HG03460 (cell line): Measurements from ENCODE around the gene FAM135A.
"Not testable (repeated sequence)": the region's sequence is repeated elsewhere in the genome, so short reads cannot be mapped to it uniquely, and the experiment has no call there.

Source experiments
- ATAC-seq: cut with Tn5 transposase; IDR thresholded peaks from one replicate; pipeline ENCODE4 v1.9.1; 2021; ENCODE audit not compliant: unreplicated experiment

FAM135A gene

DNA sequence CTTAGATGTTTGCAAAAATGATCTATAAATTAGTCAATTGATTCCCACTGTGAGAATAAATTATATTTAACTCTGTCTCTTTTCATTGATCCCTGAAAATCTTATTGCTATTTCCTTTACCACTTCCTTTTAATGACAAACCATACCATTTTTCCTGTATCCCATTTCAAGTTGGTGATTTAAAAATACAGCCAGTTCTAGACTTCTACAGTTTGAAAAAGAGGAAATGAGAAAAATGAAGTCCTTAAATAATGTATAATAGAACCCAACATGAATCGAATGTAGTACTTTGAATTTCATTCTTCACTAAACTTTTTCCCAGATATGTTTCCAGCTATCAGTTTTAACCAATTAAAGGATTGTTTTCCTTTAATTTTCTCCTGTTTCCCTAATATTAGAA is 124.0 kb downstream of the FAM135A start:
- ATAC-seq, result no peak

DNA sequence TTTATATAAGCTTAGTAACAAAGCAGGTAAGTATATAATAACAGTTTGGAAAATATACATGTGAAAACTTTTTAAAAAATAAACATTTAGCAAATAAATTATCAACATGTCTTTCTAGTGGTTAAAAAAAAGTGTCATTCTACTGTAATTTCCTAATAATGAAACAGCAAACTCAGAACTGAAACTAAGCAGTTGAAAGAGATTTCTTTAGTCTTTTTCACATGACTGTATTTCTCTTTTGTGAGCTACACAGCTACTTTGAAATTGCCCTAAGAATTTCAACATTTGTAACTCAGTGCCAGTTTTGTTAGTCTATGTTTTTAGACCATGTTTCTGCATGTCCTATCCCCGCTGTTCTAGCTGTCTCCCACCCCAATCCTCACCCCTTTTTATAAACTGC is 125.1 kb downstream of the FAM135A start:
- peak; percentile 72 for ATAC-seq

DNA sequence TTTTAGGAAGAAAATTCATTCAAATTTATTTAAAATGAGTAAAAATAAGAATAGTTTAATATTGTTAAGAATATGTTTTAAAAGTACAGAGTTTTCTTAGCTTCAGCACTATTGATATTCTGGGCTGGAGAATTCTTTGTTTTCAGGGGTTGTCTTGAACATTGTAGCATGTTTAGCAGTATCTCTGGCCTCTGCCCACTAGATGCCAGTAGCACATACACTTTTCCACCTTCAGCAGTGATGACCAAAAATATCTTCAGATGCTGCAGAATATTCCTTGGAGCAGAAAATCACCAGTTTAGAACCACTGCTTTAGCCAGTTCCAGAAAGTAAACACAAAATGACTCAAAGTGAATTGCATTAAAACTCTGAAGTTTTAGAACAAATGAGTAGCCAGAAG is 134.0 kb downstream of the FAM135A start:
- no peak for ATAC-seq

GRCh38 chr6:70547905-70548304 is 134.6 kb downstream of the FAM135A start:
- no peak for ATAC-seq

GRCh38 chr6:70549327-70549726 is 136.0 kb downstream of the FAM135A start:
- ATAC-seq, result no peak

- no peak for ATAC-seq
Observed at GRCh38 chr6:70551566-70551965, 138.3 kb downstream of the FAM135A start.

GRCh38 chr6:70552286-70552940 is 139.1 kb downstream of the FAM135A start:
- ATAC-seq, result not testable (repeated sequence)

DNA sequence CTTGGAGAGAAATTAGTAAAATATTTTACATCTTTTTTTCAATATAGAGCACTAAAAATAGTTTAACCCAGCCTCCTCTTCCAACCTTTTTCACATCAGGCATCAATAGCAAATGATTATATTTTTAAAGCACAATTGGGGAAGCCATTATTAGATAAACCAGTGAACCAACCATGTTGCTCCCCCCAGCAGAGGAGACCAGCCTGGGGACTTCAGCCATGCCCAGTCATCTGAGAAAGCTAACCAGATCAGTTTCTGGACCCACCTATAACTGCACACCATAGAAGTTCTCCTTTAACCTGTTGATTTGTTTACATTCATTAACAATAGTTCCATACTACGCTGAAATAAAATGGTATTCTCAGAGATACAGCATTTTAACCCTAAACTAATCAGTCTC is 139.7 kb downstream of the FAM135A start:
- ATAC-seq, result no peak

DNA sequence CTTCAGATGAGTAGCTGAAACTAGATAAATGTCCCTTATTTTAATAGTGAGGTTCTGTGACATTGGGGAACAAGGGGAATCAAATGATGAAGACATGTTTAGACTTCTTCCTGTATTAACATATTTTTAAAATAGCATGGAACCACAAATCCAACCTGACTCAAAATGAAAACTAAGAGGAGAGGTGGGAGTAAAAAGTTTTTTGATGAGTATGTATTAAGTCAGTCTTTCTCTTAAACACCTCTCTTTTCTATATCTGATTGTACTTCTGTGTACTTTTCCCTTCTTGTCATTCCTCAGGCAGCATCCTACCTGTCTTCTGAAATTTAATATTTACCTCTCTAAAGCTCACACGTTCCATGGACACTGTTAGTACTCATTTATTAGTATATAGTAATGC is 144.7 kb downstream of the FAM135A start:
- no peak for ATAC-seq

- ATAC-seq, result not testable (repeated sequence)
Observed at GRCh38 chr6:70562401-70562800, 149.1 kb downstream of the FAM135A start.

- ATAC-seq, result no peak
Observed at GRCh38 chr6:70563530-70563929, 150.2 kb downstream of the FAM135A start.

DNA sequence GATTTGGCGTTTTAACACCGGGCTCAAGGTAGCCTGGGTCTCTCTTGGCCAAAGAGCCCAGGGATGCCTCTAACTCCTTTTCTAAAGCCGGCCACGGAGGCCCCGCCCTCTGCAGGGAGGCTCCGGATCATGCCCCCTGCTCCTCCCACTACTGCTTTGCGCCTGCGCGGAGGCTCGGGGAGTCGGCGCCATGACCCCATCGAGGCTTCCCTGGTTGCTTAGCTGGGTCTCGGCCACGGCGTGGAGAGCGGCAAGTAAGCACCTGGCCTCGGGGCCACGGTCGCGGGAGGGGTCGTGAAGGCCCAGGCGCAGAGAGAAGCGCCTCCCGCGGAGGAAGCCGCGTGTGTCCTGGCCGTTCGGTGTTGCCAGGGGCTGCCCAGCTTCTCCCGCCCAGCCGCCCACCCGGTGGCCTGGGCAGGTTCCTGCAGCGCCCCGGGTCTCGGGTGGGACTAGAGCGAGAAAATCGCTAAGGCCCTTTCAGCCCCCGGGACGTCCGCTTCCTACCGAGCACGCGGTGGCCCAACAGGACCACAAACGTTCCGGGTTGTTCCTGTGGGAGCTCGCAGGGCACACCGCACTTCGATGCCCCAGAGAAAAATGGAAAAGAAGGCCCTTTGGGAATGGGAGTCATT is 153.6 kb downstream of the FAM135A start, which contains the start of gene SDHAF4:
Gene SDHAF4 (plus strand): TSS at position 180 of the 632 bp plus-strand sequence. CDS start 11 bp downstream, at position 191.
- ATAC-seq, result peak; percentile 99

- no peak for ATAC-seq
Observed at GRCh38 chr6:70574643-70575042, 161.3 kb downstream of the FAM135A start.

GRCh38 chr6:70575899-70576495 is 162.7 kb downstream of the FAM135A start:
- no peak for ATAC-seq

DNA sequence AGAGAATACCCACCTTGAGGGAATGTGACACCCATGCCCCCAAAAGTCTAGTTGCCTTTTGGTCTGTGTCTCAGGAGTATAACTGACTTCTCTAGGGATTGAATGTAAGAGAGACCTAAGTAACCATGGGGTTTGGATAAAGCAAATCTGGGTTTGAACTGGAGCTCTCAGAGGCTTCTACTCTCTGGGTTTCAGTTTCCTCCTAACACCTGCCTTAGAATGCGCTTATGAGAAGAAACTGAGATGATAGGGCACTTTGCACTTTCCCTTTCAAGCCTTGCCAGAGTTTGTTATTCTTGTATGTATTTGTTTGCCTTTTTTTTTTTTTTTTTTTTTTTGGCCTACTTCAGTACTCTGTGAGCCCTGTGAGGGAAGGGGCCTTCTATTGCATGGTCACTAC is 172.8 kb downstream of the FAM135A start:
- ATAC-seq, result peak; percentile 94

DNA sequence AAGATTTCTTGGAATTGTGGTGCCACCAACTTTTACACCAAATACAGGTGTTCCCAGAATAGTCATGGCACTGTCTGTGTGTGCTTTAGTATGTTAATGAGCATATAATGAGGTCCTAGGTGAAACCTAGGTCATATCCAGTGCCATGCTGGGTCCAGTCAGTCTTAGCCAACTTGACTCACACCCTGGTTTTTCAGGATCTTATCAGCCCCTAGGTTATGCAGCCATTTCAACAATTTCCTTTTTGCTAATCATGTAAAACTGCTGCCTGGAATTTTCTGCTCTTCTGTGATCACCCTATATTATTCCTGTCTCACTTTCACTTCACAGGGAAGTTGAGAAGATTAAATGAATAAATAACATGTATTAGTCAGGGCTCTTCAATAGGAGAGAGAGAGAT is 177.1 kb downstream of the FAM135A start:
- no peak for ATAC-seq

- ATAC-seq, result no peak
Observed at GRCh38 chr6:70592391-70593117, 179.2 kb downstream of the FAM135A start.

DNA sequence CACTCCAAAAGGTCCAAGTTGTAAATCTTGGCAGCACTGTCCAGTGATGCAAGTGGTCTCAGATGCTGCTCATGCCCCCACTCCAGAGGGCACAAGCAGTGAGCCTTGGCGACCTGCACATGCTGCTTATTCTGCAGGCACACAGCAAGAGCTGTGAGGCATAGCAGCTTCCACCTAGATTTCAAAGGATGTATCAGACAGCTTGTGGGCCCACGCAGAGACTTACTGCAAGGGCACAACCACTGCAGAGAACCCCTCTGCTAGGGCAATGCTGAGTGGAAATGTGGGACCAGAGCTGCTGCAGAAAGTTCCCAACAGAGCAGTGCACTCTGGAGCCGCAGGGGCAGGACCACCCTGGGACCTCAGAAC is 179.8 kb downstream of the FAM135A start:
- ATAC-seq, result no peak

- no peak for ATAC-seq
Observed at GRCh38 chr6:70599187-70599586, 185.9 kb downstream of the FAM135A start.

DNA sequence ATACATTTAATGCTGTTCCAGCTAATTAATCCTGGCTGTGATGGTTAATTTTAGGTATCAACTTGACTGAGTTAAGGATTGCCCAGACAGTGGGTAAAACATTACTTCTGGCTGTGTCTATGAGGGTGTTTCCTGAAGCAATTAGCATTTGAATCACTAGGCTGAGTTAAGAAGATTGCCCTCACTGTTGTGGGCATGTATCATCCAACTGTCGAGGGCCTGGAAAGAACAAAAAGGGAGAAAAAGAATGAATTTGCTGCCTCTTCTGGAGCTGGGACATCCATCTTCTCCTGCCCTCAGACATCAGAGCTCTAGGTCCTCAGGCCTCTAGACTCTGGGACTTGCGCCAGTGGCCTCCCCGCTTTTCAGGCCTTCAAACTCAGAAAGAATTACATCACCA is 187.7 kb downstream of the FAM135A start:
- ATAC-seq, result no peak

DNA sequence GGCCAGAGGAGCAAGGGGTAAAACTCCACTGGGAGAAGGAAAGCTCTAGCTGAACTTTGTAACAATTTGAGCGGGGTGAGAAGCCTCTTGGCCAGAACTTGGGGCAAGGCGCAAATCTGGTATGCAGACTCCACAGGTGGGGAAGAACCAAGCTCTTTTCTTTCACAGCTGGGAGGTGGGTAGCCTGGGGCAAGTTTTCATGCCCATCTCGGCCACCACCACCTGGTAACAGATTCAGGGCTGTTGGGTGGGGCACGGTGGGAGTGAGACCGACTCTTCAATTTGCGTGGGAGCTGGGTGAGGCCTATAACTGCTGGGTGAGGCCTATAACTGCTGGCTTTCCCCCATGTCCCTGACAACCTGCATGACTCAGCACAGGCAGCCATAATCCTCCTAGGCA is 190.9 kb downstream of the FAM135A start:
- ATAC-seq, result no peak

DNA sequence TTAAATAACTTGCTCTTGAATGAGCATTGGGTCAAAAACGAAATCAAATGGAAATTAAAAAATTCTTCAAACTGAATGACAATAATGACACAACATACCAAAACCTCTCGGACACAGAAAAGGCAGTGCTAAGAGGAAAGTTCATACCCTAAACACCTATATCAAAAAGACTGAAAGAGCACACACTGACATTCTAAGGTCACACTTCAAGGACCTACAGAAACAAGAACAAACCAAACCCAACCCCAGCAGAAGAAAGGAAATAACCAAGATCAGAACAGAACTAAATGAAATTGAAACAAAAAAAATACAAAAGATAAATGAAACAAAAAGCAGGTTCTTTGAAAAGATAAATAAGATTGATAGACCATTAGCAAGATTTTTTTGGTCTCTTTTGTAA is 194.1 kb downstream of the FAM135A start:
- ATAC-seq, result not testable (repeated sequence)
